ENCODE measurements around the gene ZNF516.

The ZNF516 gene

DNA sequence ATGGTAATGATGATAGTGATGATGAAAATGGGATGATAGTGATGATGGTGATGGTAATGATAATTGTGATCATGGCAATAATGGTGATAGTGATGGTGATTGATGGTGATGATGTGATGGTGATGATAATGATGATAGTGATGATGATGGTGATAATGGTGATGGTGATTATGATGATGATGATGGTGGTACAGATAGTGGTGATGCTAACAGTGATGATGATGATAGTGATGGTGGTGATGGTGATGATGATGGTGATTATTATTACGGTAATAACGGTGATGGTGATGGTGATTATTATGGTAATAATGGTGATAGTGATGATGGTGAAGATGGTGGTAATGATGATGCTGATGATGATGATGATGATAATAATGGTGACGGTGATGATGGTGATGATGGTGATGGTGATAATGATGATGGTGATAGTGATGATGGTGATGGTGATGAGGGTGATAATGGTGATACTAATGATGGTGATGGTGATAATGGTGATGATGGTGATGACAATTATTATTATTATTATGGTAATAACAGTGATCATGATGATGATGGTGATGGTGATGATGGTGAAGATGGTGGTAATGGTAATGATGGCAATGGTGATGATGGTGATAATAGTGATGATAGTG, 151.0 kb downstream of the ZNF516 start:
- no peak for DNase-seq (ENCODE audit: low spot score)

DNA sequence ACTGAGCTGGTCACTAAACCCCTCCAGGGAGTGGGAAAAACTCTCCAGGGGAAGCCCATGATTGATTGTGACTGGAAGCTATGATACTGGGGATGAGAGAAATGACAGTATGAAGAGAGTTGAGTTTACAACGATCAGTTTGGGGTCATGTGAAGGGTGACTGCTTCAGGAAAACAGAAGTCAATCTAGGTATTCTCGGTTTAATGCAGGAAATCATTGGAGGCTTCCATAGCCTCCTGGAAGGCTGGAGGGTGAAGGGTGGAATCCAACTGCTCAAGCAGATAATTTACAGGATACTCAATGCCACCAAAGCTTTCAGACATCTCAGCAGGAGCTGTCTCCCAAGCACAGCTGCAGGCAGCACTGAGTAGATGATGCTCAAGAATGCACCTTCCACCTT, 154.6 kb downstream of the ZNF516 start:
- no peak for DNase-seq (ENCODE audit: low spot score)

GRCh38 chr18:76339246-76339620, 155.8 kb downstream of the ZNF516 start:
- peak; percentile 7 for DNase-seq (ENCODE audit: low spot score)

GRCh38 chr18:76338619-76339245, 156.3 kb downstream of the ZNF516 start:
- peak; percentile 25 for DNase-seq (ENCODE audit: low spot score)

- DNase-seq (ENCODE audit: low spot score), result no peak
Observed at GRCh38 chr18:76338088-76338487, 157.0 kb downstream of the ZNF516 start.

- DNase-seq (ENCODE audit: low spot score), result no peak
Observed at GRCh38 chr18:76335859-76336640, 159.0 kb downstream of the ZNF516 start.

- DNase-seq (ENCODE audit: low spot score), result no peak
Observed at GRCh38 chr18:76328140-76328539, 166.9 kb downstream of the ZNF516 start.

GRCh38 chr18:76323891-76324290, 171.2 kb downstream of the ZNF516 start:
- DNase-seq (ENCODE audit: low spot score), result no peak

- DNase-seq (ENCODE audit: low spot score), result no peak
Observed at GRCh38 chr18:76322686-76323085, 172.4 kb downstream of the ZNF516 start.

GRCh38 chr18:76319366-76319765, 175.7 kb downstream of the ZNF516 start:
- no peak for DNase-seq (ENCODE audit: low spot score)

GRCh38 chr18:76318607-76319006, 176.4 kb downstream of the ZNF516 start:
- DNase-seq (ENCODE audit: low spot score), result no peak

DNA sequence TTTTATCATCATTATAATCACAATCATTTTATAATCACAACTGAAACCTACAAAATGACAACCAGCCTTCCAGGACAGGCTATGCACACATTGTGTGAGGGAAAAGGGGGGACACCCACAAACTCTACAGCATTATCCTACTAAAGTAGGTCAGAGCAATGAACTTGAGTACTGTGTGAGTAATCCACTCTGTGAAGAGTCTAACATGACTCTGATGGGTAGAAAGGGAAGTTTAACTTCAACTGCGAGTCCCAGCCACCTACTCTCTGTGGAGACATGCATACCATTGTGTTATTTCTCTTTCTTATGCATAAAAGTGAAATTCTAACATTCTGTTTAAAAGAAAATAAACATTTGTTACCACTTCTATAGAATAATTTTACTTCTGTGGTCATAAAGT, 177.9 kb downstream of the ZNF516 start:
- DNase-seq (ENCODE audit: low spot score), result no peak

DNA sequence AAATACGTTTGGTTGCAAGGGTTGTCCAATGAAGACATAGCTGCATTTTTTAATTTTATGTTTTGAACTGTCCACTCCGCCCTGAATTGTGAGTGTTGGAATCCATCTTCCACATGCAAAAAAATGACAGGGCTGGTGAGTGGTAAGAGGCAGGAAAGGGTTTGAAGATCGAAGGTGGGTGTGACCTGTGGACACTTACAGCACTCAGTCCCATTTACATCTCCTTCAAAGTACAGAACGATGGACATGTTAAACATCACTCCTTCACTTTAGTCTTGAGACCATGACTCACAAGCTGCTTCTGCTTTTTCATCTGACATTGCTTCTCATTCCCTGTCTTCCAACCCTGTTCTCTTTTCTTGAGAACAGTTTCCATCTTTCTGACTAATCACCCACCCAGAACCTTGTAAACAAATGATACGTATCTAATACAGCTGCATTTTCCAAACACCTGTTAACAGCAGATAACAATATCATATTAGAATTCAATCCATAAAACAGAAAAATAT, 179.3 kb downstream of the ZNF516 start:
- DNase-seq (ENCODE audit: low spot score), result no peak

GRCh38 chr18:76314496-76314895, 180.5 kb downstream of the ZNF516 start:
- no peak for DNase-seq (ENCODE audit: low spot score)

DNA sequence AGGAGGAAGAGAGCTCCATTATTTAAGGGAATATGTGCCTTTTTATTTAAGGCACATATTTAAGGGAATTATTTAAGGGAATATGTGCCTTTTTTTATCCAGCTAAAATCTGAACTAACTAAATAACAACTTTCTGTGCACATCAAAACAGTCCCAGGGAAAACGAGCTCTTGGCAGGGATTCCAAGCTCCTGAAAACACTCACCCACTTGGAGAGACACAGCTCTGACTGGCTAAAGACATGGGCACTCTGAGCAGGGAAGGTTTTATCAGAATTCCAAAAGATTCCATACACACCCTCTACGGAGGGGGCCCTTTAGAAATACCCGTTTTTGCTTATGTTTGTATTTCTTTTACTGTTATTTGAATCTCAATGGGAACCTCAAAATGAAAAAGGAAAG, 181.0 kb downstream of the ZNF516 start:
- no peak for DNase-seq (ENCODE audit: low spot score)

All from D341Med (cell line).